HEK293 (cell line): Measurements from ENCODE around the gene BBOF1.
"Not testable (repeated sequence)": the region's sequence is repeated elsewhere in the genome, so short reads cannot be mapped to it uniquely, and the experiment has no call there.

Experiments
- CTCF ChIA-PET: fragments of 350-600 bp; formaldehyde crosslinking; extraction: SDS; loops from one replicate; lab custom pipeline; 2021; ENCODE audit warnings: antibody characterized with exemption; lab: Yijun Ruan, JAX
- POLR2A ChIA-PET: fragments of 300-600 bp; formaldehyde crosslinking; extraction: SDS; loops from one replicate; lab custom pipeline; 2020; ENCODE audit warnings: antibody characterized with exemption, inconsistent platforms; lab: Yijun Ruan, JAX
- H3K27ac ChIP-seq: fragments of 200-500 bp; sonication (Bioruptor generic); 2 replicates; pipeline ENCODE4 v1.5.1; 2014; ENCODE audit warnings: low read depth, low read length, control low read depth, inconsistent platforms; ENCODE audit errors: extremely low read depth
- H3K36me3 ChIP-seq, 2 experiments: fragments of 200-500 bp in 1 of 2; sonication (Bioruptor generic) in 1 of 2; 1 replicate in 1 of 2; 2 replicates in 1 of 2; pipeline ENCODE4 v1.5.1; 2014 to 2017; ENCODE audit warnings: inconsistent platforms in 2 of 2, low read length in 2 of 2; ENCODE audit not compliant: control insufficient read depth in 2 of 2, insufficient read depth in 1 of 2
- H3K4me1 ChIP-seq: fragments of 200-500 bp; sonication (Bioruptor generic); 2 replicates; pipeline ENCODE4 v1.5.1; 2014; ENCODE audit warnings: mild to moderate bottlenecking, low read length, inconsistent platforms; ENCODE audit not compliant: control insufficient read depth, insufficient read depth
- H3K4me3 ChIP-seq: 2 replicates; pipeline ENCODE4 v1.5.1; 2011; ENCODE audit warnings: low read depth, mild to moderate bottlenecking, control low read depth, low read length, moderate library complexity
- H3K9me3 ChIP-seq: fragments of 200-500 bp; sonication (Bioruptor generic); 2 replicates; pipeline ENCODE4 v1.5.1; 2014; ENCODE audit warnings: low read depth, low read length, inconsistent platforms; ENCODE audit not compliant: control insufficient read depth, insufficient read depth
- GLIS1 ChIP-seq: fragments of 450-650 bp; formaldehyde crosslinking; IDR thresholded peaks from 2 replicates; pipeline ENCODE4 v1.5.1; 2016; ENCODE audit warnings: missing biosample characterization, missing genetic modification characterization
- IKZF3 ChIP-seq: fragments of 450-650 bp; IDR thresholded peaks from 2 replicates; pipeline ENCODE4 v1.5.0; 2018; ENCODE audit warnings: missing biosample characterization, mild to moderate bottlenecking, missing genetic modification characterization, moderate library complexity
- KLF10 ChIP-seq: fragments of 450-650 bp; IDR thresholded peaks from 2 replicates; pipeline ENCODE4 v1.5.1; 2018; ENCODE audit warnings: missing biosample characterization, mild to moderate bottlenecking, missing genetic modification characterization
- YY2 ChIP-seq: fragments of 450-650 bp; formaldehyde crosslinking; IDR thresholded peaks from 2 replicates; pipeline ENCODE4 v1.5.1; 2016; ENCODE audit warnings: missing biosample characterization, missing genetic modification characterization
- ZFHX2 ChIP-seq: fragments of 450-650 bp; formaldehyde crosslinking; conservative IDR thresholded peaks from 2 replicates; pipeline ENCODE4 v1.5.1; 2016; ENCODE audit warnings: missing biosample characterization, missing genetic modification characterization
- ZNF311 ChIP-seq: fragments of 450-650 bp; formaldehyde crosslinking; IDR thresholded peaks from 2 replicates; pipeline ENCODE4 v1.5.1; 2017; ENCODE audit warnings: missing biosample characterization, missing genetic modification characterization, borderline replicate concordance
- ZNF335 ChIP-seq: fragments of 450-650 bp; formaldehyde crosslinking; conservative IDR thresholded peaks from 2 replicates; pipeline ENCODE4 v1.5.1; 2016; ENCODE audit warnings: missing biosample characterization, missing genetic modification characterization
- ZNF394 ChIP-seq: fragments of 450-650 bp; formaldehyde crosslinking; IDR thresholded peaks from 2 replicates; pipeline ENCODE4 v1.5.1; 2016; ENCODE audit warnings: missing biosample characterization, missing genetic modification characterization, mild to moderate bottlenecking, moderate library complexity, borderline replicate concordance
- ZNF555 ChIP-seq: fragments of 450-650 bp; formaldehyde crosslinking; conservative IDR thresholded peaks from 2 replicates; pipeline ENCODE4 v1.5.1; 2017; ENCODE audit warnings: missing biosample characterization, mild to moderate bottlenecking, missing genetic modification characterization, inconsistent platforms
- ZNF626 ChIP-seq: fragments of 450-650 bp; sonication (Bioruptor Pico); formaldehyde crosslinking; IDR thresholded peaks from 2 replicates; pipeline ENCODE4 v1.5.1; 2018; ENCODE audit warnings: missing biosample characterization, missing genetic modification characterization, inconsistent platforms
- ZNF792 ChIP-seq: fragments of 450-650 bp; formaldehyde crosslinking; IDR thresholded peaks from 2 replicates; pipeline ENCODE4 v1.5.1; 2016; ENCODE audit warnings: missing biosample characterization, missing genetic modification characterization
- ZSCAN30 ChIP-seq: fragments of 450-650 bp; IDR thresholded peaks from 2 replicates; pipeline ENCODE4 v1.5.1; 2018; ENCODE audit warnings: missing biosample characterization, mild to moderate bottlenecking, missing genetic modification characterization, moderate library complexity
- TF ChIP-seq, protein P1 (sequence below): fragments of 450-650 bp; formaldehyde crosslinking; IDR thresholded peaks from 2 replicates; pipeline ENCODE4 v1.5.1; 2016; ENCODE audit warnings: missing biosample characterization, missing genetic modification characterization, low read depth
- TF ChIP-seq, protein P2 (sequence below): fragments of 450-650 bp; formaldehyde crosslinking; IDR thresholded peaks from 2 replicates; pipeline ENCODE4 v1.5.1; 2017; ENCODE audit warnings: missing biosample characterization, missing genetic modification characterization
- TF ChIP-seq, protein P3 (sequence below): fragments of 450-650 bp; formaldehyde crosslinking; IDR thresholded peaks from 2 replicates; pipeline ENCODE4 v1.5.1; 2017; ENCODE audit warnings: missing biosample characterization, missing genetic modification characterization
- TF ChIP-seq, protein P4 (sequence below): fragments of 450-650 bp; formaldehyde crosslinking; IDR thresholded peaks from 2 replicates; pipeline ENCODE4 v1.5.1; 2016; ENCODE audit warnings: missing biosample characterization, missing genetic modification characterization, borderline replicate concordance
- TF ChIP-seq, protein P5 (sequence below): fragments of 450-650 bp; formaldehyde crosslinking; IDR thresholded peaks from 2 replicates; pipeline ENCODE4 v1.5.1; 2016; ENCODE audit warnings: missing biosample characterization, missing genetic modification characterization

Gene BBOF1

DNA sequence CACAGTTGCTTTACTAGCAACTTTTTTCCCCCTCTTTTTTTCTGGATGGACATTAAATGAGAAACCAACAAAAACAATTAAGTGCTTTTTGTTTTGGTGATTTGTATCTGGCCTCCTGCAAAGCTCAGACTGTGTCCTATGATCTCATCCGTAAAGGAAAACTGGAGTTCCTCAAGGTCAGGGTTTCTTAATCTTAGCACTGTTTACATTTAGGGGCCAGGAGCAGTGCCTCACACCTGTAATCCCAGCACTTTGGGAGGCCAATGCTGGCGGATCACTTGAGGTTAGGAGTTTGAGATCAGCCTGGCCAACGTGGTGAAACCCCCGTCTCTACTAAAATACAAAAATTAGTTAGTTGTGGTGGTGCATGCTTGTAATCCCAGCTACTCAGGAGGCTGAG lies 28.1 kb upstream of the BBOF1 start:
- H3K27ac ChIP-seq = no peak overlapping the region
- ChIA-PET POLR2A (no interaction called here), CTCF (interaction anchor here (0.6 kb wide), 1 partner anchor 7 kb away, joined by 3 read pairs; no protein-coding TSS in a partner anchor)
- peak; percentile 59 for TF ChIP-seq GLIS1 (tag by site-specific recombination)
- TF ChIP-seq, protein P1, sequence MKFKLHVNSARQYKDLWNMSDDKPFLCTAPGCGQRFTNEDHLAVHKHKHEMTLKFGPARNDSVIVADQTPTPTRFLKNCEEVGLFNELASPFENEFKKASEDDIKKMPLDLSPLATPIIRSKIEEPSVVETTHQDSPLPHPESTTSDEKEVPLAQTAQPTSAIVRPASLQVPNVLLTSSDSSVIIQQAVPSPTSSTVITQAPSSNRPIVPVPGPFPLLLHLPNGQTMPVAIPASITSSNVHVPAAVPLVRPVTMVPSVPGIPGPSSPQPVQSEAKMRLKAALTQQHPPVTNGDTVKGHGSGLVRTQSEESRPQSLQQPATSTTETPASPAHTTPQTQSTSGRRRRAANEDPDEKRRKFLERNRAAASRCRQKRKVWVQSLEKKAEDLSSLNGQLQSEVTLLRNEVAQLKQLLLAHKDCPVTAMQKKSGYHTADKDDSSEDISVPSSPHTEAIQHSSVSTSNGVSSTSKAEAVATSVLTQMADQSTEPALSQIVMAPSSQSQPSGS = no peak
- no peaks in the 10 kb centered on the region for H3K4me1 ChIP-seq
- no peaks in the 10 kb centered on the region for H3K9me3 ChIP-seq
- H3K4me3 ChIP-seq = no peak overlapping the region
- H3K36me3 ChIP-seq = peaks cover 5 to 17% of the 10 kb centered on the region in 2 experiments; a peak in 2 of 3 replicates

DNA sequence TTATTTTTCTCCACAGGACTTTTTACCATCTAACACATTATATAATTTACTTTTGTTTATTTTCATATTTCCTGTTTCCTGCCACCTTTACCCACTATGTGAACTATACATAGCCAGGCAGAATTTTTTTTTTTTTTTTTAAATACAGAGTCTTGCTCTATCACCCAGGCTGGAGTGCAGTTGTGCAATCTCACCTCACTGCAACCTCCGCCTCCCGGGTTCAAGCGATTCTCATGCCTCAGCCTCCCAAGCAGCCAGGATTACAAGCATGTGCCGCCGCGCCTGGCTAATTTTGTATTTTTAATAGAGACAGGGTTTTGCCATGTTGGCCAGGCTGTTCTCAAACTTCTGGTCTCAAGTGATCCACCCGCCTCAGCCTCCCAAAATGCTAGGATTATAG lies 24.2 kb upstream of the BBOF1 start:
- POLR2A ChIA-PET, H3K4me3 ChIP-seq, H3K9me3 ChIP-seq, H3K36me3 ChIP-seq, H3K4me1 ChIP-seq, H3K27ac ChIP-seq, CTCF ChIA-PET: not testable (repeated sequence)

DNA sequence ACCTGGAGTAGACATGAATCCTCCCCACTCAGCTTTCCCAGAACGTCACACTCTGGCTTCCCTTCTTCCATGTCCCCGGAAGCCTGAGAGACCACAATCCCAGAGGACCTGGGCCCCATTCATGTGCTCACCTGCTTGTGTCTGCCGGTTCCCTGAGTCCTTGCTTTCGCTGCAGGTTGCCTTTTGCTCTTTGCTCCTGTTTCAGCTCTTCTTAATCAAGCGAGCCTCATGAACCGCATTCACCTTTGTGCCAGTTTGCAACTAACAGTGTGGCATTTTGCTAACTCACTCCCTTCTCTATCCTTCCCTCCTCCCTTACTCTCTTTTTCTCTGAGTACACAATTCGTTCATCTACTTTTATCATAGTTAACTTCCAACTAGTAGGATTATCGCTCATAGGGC lies 23.2 kb upstream of the BBOF1 start:
- POLR2A ChIA-PET = no interaction called here
- Histone ChIP-seq H3K4me1 (no peaks in the 10 kb centered on the region), H3K36me3 (peaks cover 0 to 4% of the 10 kb centered on the region in 2 experiments; a peak in 2 of 3 replicates), H3K9me3 (no peaks in the 10 kb centered on the region), H3K4me3 (no peak overlapping the region), H3K27ac (no peak overlapping the region)
- CTCF ChIA-PET = no interaction called here
- TF ChIP-seq, protein P2, sequence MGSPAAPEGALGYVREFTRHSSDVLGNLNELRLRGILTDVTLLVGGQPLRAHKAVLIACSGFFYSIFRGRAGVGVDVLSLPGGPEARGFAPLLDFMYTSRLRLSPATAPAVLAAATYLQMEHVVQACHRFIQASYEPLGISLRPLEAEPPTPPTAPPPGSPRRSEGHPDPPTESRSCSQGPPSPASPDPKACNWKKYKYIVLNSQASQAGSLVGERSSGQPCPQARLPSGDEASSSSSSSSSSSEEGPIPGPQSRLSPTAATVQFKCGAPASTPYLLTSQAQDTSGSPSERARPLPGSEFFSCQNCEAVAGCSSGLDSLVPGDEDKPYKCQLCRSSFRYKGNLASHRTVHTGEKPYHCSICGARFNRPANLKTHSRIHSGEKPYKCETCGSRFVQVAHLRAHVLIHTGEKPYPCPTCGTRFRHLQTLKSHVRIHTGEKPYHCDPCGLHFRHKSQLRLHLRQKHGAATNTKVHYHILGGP (tag by site-specific recombination) = no peak
- TF ChIP-seq, protein P3, sequence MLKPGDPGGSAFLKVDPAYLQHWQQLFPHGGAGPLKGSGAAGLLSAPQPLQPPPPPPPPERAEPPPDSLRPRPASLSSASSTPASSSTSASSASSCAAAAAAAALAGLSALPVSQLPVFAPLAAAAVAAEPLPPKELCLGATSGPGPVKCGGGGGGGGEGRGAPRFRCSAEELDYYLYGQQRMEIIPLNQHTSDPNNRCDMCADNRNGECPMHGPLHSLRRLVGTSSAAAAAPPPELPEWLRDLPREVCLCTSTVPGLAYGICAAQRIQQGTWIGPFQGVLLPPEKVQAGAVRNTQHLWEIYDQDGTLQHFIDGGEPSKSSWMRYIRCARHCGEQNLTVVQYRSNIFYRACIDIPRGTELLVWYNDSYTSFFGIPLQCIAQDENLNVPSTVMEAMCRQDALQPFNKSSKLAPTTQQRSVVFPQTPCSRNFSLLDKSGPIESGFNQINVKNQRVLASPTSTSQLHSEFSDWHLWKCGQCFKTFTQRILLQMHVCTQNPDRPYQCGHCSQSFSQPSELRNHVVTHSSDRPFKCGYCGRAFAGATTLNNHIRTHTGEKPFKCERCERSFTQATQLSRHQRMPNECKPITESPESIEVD = no peak
- TF ChIP-seq ZNF311 (tag by site-specific recombination) (no peak), YY2 (tag by site-specific recombination) (no peak), ZSCAN30 (tag by site-specific recombination) (no peak), ZNF792 (no peak), ZFHX2 (tag by site-specific recombination) (no peak), ZNF555 (tag by site-specific recombination) (no peak), ZNF626 (tag by site-specific recombination) (no peak), KLF10 (tag by site-specific recombination) (no peak), ZNF394 (tag by site-specific recombination) (no peak), IKZF3 (no peak), ZNF335 (tag by site-specific recombination) (no peak)
- TF ChIP-seq, protein P1 = no peak
- TF ChIP-seq, protein P4, sequence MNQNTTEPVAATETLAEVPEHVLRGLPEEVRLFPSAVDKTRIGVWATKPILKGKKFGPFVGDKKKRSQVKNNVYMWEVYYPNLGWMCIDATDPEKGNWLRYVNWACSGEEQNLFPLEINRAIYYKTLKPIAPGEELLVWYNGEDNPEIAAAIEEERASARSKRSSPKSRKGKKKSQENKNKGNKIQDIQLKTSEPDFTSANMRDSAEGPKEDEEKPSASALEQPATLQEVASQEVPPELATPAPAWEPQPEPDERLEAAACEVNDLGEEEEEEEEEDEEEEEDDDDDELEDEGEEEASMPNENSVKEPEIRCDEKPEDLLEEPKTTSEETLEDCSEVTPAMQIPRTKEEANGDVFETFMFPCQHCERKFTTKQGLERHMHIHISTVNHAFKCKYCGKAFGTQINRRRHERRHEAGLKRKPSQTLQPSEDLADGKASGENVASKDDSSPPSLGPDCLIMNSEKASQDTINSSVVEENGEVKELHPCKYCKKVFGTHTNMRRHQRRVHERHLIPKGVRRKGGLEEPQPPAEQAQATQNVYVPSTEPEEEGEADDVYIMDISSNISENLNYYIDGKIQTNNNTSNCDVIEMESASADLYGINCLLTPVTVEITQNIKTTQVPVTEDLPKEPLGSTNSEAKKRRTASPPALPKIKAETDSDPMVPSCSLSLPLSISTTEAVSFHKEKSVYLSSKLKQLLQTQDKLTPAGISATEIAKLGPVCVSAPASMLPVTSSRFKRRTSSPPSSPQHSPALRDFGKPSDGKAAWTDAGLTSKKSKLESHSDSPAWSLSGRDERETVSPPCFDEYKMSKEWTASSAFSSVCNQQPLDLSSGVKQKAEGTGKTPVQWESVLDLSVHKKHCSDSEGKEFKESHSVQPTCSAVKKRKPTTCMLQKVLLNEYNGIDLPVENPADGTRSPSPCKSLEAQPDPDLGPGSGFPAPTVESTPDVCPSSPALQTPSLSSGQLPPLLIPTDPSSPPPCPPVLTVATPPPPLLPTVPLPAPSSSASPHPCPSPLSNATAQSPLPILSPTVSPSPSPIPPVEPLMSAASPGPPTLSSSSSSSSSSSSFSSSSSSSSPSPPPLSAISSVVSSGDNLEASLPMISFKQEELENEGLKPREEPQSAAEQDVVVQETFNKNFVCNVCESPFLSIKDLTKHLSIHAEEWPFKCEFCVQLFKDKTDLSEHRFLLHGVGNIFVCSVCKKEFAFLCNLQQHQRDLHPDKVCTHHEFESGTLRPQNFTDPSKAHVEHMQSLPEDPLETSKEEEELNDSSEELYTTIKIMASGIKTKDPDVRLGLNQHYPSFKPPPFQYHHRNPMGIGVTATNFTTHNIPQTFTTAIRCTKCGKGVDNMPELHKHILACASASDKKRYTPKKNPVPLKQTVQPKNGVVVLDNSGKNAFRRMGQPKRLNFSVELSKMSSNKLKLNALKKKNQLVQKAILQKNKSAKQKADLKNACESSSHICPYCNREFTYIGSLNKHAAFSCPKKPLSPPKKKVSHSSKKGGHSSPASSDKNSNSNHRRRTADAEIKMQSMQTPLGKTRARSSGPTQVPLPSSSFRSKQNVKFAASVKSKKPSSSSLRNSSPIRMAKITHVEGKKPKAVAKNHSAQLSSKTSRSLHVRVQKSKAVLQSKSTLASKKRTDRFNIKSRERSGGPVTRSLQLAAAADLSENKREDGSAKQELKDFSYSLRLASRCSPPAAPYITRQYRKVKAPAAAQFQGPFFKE (tag by site-specific recombination) = no peak
- TF ChIP-seq, protein P5, sequence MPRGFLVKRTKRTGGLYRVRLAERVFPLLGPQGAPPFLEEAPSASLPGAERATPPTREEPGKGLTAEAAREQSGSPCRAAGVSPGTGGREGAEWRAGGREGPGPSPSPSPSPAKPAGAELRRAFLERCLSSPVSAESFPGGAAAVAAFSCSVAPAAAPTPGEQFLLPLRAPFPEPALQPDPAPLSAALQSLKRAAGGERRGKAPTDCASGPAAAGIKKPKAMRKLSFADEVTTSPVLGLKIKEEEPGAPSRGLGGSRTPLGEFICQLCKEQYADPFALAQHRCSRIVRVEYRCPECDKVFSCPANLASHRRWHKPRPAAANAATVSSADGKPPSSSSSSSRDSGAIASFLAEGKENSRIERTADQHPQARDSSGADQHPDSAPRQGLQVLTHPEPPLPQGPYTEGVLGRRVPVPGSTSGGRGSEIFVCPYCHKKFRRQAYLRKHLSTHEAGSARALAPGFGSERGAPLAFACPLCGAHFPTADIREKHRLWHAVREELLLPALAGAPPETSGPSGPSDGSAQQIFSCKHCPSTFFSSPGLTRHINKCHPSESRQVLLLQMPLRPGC (tag by site-specific recombination) = no peak
